ENCODE results near the gene ZNF512. TPM values are rescaled to one million over a fixed set of nuclear protein-coding genes. Genes with fewer than 3 reads are reported as not detected.

Gene ZNF512
- polyA plus RNA-seq, 1 of the 3 experiments (the other 2 are of a cell fraction): 22.3 TPM

- no peak overlapping the region for H2AFZ ChIP-seq (ENCODE audit: low read depth)
- H3K27ac ChIP-seq (ENCODE audit: low read depth in 2 of 2, low read length in 1 of 2): no peak overlapping the region
- POLR2A ChIA-PET: no interaction called here
- H3K79me2 ChIP-seq (ENCODE audit: insufficient read depth): peaks cover 90% of the 10 kb centered on the region
- H3K27me3 ChIP-seq (ENCODE audit: insufficient read depth): no peaks in the 10 kb centered on the region
- peaks cover 29% of the 10 kb centered on the region for H4K20me1 ChIP-seq (ENCODE audit: insufficient read depth)
- peaks cover 15% of the 10 kb centered on the region for H3F3A ChIP-seq (replicated peaks; ENCODE audit: insufficient read depth)
- no peak overlapping the region for H3K4me2 ChIP-seq
- no peak overlapping the region for H3K4me3 ChIP-seq (ENCODE audit: low read depth in 2 of 2, low read length in 1 of 2)
- H3K9me3 ChIP-seq: peaks cover 16% of the 10 kb centered on the region; the same call in 1 of the 2 replicates
- peaks cover 6 to 30% of the 10 kb centered on the region in 2 experiments for H3K36me3 ChIP-seq (replicated peaks in 1 of 2; ENCODE audit: control insufficient read depth in 1 of 2, insufficient read depth in 2 of 2, low read length in 1 of 2)
- WGBS (ENCODE audit: low lambda C conversion rate): 97% methylated on average over 2 of the region's 2 CpGs
- H3K9me2 ChIP-seq: no peaks in the 10 kb centered on the region
- no peak overlapping the region for H3K9ac ChIP-seq
- TF ChIP-seq TCF12 (IDR thresholded peaks at IDR 0.05): no peak
- TF ChIP-seq SIN3A (IDR thresholded peaks at IDR 0.05; ENCODE audit: borderline replicate concordance, low read depth, low read length): no peak
- TF ChIP-seq EP300 (IDR thresholded peaks at IDR 0.05; ENCODE audit: borderline replicate concordance in 1 of 2, low read depth in 1 of 2, low read length in 1 of 2): no peak
- no peak for TF ChIP-seq EZH2phosphoT487 (IDR thresholded peaks at IDR 0.05; ENCODE audit: borderline replicate concordance, low read depth)
- TF ChIP-seq MAX (IDR thresholded peaks at IDR 0.05; ENCODE audit: low read depth): no peak
- no peak for TF ChIP-seq FOXM1 (IDR thresholded peaks at IDR 0.05; ENCODE audit: low read depth)
- TF ChIP-seq GABPA (IDR thresholded peaks at IDR 0.05; ENCODE audit: low read depth): no peak
- no peak for TF ChIP-seq NRF1 (IDR thresholded peaks at IDR 0.05; ENCODE audit: low read depth, low read length)
- CTCF ChIA-PET: no interaction called here
- H3K4me1 ChIP-seq (ENCODE audit: control insufficient read depth in 1 of 2, insufficient read depth in 2 of 2, low read depth in 1 of 2, low read length in 1 of 2): peaks cover 0 to 17% of the 10 kb centered on the region in 2 experiments; a peak in 2 of 4 replicates
- DNase-seq: no peak
These were observed 4.2 kb downstream of the ZNF512 start for GRCh38 chr2:27587025-27587424.

- no peaks in the 10 kb centered on the region for H3K9me2 ChIP-seq
- peaks cover 16% of the 10 kb centered on the region; the same call in 1 of the 2 replicates for H3K9me3 ChIP-seq
- no peak overlapping the region for H2AFZ ChIP-seq (ENCODE audit: low read depth)
- no peak overlapping the region for H3K4me3 ChIP-seq (ENCODE audit: low read depth in 2 of 2, low read length in 1 of 2)
- H3F3A ChIP-seq (replicated peaks; ENCODE audit: insufficient read depth): peaks cover 15% of the 10 kb centered on the region
- H3K27me3 ChIP-seq (ENCODE audit: insufficient read depth): no peaks in the 10 kb centered on the region
- H3K79me2 ChIP-seq (ENCODE audit: insufficient read depth): peaks cover 100% of the 10 kb centered on the region
- peaks cover 6 to 30% of the 10 kb centered on the region in 2 experiments for H3K36me3 ChIP-seq (replicated peaks in 1 of 2; ENCODE audit: control insufficient read depth in 1 of 2, insufficient read depth in 2 of 2, low read length in 1 of 2)
- H3K27ac ChIP-seq (ENCODE audit: low read depth in 2 of 2, low read length in 1 of 2): no peak overlapping the region
- TF ChIP-seq RXRA (IDR thresholded peaks at IDR 0.05; ENCODE audit: borderline replicate concordance, low read depth) (no peak), ZBTB33 (IDR thresholded peaks at IDR 0.05; ENCODE audit: borderline replicate concordance, low read depth) (no peak), USF2 (IDR thresholded peaks at IDR 0.05; ENCODE audit: borderline replicate concordance, low read depth, low read length) (no peak), MAX (IDR thresholded peaks at IDR 0.05; ENCODE audit: low read depth) (no peak), CHD2 (IDR thresholded peaks at IDR 0.05; ENCODE audit: low read length, partially characterized antibody) (no peak), SMC3 (IDR thresholded peaks at IDR 0.05; ENCODE audit: low read depth, low read length) (no peak), IRF3 (IDR thresholded peaks at IDR 0.05; ENCODE audit: low read depth, low read length) (no peak), TCF12 (IDR thresholded peaks at IDR 0.05) (no peak), FOXM1 (IDR thresholded peaks at IDR 0.05; ENCODE audit: low read depth) (no peak), CTCF (IDR thresholded peaks at IDR 0.05) (no peak), NFIC (IDR thresholded peaks at IDR 0.05; ENCODE audit: borderline replicate concordance) (no peak), ELF1 (IDR thresholded peaks at IDR 0.05) (no peak)
- WGBS (ENCODE audit: low lambda C conversion rate): 99% methylated on average over 2 of the region's 2 CpGs
- POLR2A ChIA-PET: no interaction called here
- CTCF ChIA-PET: no interaction called here
- DNase-seq: no peak
- H4K20me1 ChIP-seq (ENCODE audit: insufficient read depth): peaks cover 29% of the 10 kb centered on the region
- H3K4me1 ChIP-seq (ENCODE audit: control insufficient read depth in 1 of 2, insufficient read depth in 2 of 2, low read depth in 1 of 2, low read length in 1 of 2): peaks cover 0 to 12% of the 10 kb centered on the region in 2 experiments; a peak in 2 of 4 replicates
- no peak overlapping the region for H3K9ac ChIP-seq
- no peak overlapping the region for H3K4me2 ChIP-seq
These were observed 5.5 kb downstream of the ZNF512 start for GRCh38 chr2:27588308-27588707.
